Fibroblast of skin of right quadriceps (primary cell): Measurements from ENCODE around the gene PARVA.
A peak's percentile ranks its signal among the peaks of the same experiment; 100 is the strongest.
"Not testable (repeated sequence)": the region's sequence is repeated elsewhere in the genome, so short reads cannot be mapped to it uniquely, and the experiment has no call there.

ENCODE experiments used
- DNase-seq: peaks from one replicate; pipeline ENCODE4 v3.0.0-alpha.2; 2013

The PARVA gene, protein sequence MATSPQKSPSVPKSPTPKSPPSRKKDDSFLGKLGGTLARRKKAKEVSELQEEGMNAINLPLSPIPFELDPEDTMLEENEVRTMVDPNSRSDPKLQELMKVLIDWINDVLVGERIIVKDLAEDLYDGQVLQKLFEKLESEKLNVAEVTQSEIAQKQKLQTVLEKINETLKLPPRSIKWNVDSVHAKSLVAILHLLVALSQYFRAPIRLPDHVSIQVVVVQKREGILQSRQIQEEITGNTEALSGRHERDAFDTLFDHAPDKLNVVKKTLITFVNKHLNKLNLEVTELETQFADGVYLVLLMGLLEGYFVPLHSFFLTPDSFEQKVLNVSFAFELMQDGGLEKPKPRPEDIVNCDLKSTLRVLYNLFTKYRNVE

DNA sequence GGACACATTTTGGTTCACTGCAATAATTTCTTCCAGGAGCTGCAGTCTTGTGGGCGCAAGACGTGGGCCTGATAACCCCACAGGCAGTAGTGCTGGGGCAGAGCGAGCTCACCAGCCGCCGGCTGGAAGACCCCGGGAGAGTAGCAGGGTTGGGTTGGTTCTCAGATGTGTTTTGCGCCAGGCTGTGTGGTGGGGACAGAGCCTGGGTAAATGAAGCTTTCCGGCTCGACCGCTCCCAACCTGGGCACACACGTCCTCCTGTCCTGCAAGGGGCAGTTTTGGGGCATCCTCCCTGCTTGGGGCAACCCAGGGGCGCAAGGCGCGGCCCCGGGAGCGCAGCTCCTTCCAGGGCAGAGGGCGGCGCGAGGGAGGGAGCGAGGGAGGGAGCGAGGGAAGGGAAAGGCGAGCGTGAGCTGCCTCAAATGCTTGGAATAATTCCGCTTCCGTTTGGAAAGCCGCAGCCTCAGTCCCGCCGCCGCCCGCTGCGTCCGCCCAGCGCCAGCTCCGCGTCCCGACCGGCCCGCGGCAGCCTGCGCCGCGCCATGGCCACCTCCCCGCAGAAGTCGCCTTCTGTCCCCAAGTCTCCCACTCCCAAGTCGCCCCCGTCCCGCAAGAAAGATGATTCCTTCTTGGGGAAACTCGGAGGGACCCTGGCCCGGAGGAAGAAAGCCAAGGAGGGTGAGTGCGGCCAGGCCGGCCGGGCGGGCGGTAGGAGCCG lies at the start of gene PARVA:
TSS of gene PARVA (plus strand) at position 466 of the 718 bp plus-strand sequence. CDS start at position 543, 77 bp downstream.
- peak; percentile 88 for DNase-seq

DNA sequence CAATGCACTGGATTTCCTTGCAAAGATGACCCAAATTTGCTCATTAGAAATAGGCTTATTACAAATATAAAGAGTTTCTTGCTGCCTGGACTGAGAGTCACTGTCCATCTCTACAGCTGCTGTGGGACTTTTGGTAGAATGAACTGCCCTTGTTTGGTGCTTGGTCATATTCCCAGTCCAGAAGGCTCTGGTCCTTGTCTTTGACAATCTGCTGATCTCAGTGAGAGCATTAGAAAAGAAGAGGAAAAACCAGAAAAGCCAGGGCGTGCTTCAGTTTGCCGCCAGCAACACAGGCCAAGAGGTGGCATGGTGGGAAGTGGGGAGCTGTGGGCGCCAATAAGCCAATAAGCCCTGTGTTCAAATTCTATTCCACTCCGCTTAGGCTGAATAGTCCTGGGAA lies 48.2 kb upstream of the PARVA start:
- DNase-seq: no peak

DNA sequence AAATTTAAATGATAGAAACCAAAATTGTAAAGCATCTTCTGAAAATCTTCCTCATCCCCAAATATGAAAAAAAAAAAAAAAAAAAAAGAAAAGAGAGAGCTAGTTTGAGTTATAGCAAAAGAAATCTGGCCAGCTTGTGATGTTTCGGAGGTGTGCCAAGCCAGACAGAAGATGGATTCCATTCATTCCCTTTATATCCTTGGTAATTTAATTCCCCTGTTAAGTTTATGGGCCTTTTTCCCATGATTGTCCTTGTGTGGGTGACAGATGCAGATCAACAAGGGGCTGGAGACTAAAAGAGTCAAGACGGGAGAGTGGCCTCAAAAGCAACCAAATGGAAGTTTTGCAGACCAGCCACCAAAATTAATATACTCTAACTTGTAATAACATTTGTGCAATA lies 47.6 kb upstream of the PARVA start:
- DNase-seq: peak; percentile 17

DNA sequence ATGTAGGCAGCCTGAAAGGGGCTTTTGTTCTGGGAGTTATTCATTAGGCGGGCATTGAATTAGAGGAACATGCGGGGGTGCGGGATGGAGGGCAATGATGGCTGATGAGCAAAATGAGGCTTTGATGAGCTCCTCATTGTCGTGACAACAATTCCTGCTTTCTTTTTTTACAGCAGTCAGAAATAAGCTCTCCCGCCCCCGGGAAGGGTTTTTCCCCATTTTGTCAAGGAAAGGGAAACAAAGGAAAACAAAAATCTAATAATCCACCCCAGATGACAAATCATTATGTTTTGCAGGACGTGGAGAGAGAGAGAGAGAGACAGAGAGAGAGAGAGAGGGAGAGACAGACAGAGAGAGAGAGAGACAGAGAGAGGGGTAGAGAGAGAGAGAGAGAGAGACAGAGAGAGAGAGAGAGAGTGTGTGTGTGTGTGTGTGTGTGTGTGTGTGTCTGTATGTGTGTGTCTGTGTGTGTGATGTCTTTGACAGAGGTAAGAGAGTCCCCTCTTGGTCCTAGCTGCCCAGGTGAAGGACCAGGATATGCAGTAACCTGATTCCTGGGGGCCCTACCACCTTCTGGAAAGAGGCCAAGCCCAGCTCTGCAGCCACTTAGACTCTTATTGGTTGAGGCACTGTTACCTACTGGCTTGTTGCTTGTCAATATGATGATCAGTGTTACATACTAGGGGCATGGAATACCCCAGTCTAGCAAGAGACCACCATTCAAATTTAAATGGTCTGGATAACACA lies 46.7 kb upstream of the PARVA start:
- peak; percentile 12 for DNase-seq

DNA sequence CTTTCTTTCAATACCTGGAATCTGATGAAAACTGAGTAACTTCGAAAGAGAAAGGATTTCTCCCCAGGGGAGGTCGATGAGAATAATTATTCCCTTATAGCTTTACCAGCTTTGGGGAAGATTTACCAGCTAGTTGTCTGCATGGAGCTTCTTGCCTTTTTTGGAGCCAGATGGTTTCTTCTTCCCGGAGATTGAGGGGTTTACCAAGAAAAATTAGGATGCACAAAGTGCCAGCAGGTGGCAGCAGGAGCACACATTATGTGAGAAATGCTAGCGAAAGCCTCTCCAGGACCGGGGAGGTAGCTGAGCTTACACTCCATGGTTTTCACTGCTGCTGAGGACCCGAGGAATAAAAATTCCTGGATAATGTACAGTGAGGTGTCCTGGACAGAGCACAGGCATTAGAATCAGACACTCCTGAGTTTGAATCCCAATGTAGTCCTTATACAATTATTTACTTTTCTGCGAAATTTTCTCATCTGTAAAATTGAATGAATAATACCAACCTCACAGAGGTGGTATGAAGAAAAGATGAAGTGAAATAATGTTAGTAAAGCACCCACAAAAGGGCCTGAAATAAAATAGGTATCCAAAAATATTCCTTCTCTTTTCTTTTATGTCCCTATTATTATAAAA lies 46.0 kb upstream of the PARVA start:
- peak; percentile 89 for DNase-seq

DNA sequence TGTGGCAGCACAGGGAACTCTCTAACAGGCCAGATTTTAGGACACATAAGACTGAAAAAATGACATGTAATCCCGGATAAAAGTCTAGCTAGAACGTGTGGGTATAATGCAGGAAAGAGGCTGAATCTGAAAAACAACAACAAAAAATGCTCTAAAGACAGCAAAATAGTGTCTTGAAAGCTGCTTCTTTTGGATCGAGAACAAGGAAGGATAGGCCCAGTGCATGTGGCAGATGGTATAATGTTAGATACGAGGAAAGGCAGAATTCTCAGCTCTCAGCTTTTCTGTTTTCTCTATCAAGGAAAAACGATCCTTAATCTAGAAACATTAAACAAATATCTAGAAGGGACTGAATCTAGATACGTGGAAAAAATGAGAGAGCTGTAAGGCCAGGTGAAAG lies 33.8 kb upstream of the PARVA start:
- no peak for DNase-seq

DNA sequence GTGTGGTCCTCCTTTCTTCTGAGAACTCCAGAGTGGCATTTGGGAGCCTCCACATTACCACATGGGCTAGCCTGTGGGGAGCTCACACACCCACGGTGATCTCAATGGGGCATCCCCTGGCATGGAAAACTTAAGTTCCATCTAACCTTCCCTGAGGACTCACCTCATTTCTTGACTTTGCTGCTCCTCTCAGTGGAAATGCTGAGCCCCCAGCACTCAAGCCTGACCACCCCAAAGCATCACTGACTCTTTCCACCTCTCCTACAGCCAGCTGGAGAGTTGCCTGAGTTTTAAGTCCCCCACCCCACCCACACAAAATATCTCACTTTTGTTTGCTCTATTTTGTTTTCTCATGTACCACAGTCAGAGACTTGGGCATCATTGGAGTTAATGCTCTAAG lies 23.8 kb upstream of the PARVA start:
- no peak for DNase-seq

DNA sequence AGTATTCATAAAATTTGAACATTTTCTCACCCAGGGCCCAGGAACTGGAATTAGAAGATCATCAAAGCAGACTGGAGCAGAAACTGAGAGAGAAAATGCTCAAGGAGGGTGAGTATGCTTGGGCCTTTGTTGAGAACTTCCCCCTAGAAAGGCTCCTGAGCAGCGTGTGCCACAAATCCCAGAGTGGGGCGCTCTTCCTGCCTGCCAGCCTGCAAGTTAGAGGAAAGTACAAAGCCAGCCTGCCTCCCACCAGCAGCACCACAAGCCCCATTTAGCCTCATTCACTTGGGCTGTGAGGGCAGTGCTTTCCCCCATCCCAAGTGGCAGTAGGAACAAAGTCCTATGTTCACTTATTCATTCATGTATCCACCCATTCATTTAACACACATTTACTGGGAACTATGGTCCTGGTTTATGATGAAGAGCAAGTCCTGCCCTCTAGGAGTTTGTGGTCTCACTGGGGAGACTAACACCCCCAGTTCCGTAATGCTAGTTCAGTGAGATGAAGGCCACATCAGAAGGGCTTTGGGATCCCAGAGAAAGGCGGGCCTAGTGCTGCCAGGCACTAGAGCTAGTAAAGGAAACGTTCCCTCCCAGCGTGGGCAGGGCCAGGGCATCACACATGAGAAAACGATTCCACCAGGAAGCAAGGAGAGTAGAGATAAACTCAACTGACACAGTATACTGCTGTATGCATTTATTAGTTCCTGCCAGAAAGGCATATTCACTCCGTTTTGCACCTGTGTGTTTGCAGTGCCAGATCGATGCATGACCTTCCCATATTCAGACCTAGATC lies 22.4 kb upstream of the PARVA start:
- DNase-seq: no peak

DNA sequence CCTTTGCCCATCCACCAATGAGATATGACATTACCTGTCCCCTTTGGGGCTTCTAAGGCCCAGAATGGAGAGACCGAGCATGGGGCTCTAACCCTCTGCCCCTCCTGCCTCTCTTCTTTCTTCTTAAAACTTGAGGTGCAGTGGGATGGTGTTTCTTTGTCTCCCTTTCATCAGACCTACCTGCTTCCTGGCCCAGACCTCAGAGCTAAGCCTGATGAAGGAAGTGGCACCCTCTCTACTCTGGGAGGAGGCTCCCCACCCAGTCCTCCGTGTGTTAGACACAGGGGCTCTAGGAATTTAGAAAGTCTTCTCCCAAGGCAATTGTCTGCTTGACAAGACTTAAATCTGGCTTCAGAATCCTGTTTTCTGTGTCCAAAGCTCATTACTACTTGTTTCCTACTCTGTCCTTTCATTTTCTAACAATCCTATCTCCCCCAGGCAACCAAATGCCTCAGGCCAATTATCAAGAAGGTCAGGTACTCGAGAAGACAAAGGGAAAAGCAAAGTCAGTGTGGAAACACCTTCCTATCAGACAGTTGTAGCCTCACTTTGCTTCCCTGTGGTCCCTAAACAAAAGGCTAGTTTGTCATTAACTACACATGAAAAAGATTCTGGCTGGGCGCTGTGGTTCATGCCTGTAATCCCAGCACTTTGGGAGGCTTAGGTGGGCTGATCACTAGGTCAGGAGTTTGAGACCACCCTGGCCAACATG lies 20.3 kb upstream of the PARVA start:
- no peak for DNase-seq

DNA sequence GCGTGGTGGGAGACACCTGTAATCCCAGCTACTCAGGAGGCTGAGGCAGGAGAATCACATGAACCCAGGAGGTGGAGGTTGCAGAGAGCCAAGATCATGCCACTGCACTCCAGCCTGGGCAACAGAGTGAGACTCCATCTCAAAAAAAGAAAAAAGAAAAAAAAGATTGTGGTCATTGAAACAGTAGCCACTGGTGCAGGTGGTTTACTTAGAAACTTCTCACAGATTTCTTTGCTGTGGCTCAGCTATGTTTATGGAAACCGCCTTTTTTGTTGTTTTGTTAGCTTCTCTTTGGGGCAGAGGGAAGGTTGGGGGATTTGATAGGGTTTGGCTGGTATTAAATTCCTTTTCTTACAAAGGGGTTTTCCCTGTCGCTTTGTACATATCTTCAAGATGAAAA lies 19.7 kb upstream of the PARVA start:
- DNase-seq: not testable (repeated sequence)

DNA sequence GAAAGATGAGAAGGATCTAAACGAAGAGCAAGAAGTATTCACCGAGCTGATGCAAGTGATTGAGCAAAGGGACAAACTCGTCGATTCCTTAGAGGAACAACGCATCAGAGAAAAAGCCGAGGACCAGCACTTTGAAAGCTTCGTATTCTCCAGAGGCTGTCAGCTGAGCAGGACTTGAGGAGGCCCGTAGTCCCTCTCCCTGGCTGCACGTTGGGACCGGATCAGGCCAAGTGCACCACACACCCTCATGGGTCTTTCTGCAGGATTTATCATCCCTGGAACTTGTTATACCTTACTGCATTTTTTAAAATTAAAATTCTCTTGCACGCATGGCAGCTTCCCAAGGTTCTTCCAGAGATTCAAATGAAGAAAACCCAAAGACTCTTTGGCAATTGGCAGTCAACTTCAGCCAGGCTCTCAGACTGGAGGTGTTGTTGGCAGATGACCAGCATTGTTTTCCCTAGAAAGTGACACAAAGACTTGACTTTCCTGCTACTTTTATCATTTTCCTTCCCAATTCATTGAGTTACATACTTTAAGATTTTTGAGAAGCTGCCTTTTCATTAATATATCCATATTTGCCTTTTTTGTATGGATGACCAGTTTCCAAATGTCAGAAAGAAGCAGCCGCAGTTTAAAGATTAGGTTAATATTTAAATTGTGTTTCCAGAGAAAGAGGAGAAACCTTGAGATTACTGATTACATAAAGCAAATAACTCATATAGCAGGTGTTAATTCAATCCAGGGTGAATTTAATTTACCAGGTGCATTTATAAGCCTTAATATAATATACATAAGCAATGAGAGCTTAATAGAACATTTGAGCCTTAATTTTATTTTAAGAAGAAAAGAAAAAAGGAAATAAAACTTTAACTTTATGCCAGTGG lies 18.8 kb upstream of the PARVA start:
- DNase-seq: no peak

DNA sequence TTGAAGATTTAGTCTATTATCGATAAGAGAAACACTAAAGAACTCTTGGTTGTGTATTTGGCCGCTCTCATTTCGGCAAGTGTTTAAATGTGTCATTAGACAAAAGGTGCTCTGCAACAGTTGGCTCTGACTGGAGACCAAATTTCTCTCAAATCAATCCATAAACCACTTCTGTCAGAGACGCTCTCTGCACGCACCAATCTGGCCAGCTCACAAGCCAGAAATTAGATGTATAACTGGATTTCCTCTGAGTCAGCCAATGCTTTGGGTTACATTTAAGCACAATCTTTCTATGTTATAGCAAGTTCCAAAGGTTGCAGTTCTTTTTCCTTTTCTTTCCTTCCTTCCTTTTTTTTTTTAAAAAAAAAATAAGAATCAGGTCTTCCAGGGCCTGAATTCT lies 17.6 kb upstream of the PARVA start:
- peak; percentile 76 for DNase-seq

DNA sequence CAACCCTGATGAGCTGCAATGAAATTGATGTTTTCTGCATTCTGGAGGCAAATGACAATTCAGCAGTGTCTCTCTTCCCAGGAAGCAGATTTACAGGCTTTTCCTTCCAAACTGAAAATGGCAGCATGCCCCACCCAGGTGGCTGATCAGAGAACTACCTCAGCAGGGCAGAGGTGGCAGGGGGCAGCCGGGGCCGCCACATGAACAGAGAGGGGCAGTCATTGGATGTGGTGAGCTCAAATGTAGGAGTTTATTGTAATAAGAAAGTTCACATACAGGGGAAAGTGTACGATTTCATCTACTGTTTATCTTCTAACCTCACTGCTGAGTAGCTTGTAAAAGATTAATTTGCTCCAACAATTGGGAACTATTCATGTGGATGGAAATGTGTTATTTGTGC lies 15.7 kb upstream of the PARVA start:
- no peak for DNase-seq

DNA sequence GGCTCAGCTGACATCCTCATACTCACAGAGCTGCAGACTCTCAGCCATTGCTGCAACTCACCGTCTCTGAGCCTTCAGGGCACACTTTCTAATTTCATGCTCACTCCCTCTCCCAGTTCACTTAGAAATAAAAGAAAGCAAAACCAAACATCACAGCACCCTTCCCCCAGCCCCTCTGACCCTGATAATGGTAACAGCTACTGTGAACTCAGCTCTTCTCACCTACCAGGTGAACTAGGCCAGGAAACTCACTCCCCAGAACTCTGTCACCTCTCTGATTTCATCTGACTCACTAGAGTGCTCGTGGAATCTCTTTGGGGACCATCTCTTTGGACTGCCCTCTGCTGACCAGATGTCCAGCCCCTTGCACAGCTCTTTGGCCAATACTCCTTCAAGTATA lies 14.5 kb upstream of the PARVA start:
- no peak for DNase-seq

DNA sequence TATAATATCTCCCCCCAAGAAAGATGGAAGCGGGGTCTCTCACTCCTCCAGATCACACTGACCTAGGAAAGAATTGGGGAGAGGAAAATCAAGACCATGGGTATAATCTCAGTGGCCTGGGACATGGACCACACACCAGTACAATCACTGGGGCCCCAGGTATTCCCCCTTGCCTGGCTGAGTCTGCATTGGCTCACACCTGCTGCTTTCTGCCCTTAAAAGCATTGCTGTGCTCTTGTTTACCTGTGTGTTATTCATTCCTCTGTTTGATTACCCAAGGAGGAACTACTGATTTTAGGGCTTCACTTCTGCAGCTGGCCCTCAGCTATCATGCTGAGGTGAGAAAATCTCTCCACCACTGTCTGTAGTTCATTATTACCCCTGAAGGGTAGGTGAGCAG lies 14.0 kb upstream of the PARVA start:
- DNase-seq: no peak

DNA sequence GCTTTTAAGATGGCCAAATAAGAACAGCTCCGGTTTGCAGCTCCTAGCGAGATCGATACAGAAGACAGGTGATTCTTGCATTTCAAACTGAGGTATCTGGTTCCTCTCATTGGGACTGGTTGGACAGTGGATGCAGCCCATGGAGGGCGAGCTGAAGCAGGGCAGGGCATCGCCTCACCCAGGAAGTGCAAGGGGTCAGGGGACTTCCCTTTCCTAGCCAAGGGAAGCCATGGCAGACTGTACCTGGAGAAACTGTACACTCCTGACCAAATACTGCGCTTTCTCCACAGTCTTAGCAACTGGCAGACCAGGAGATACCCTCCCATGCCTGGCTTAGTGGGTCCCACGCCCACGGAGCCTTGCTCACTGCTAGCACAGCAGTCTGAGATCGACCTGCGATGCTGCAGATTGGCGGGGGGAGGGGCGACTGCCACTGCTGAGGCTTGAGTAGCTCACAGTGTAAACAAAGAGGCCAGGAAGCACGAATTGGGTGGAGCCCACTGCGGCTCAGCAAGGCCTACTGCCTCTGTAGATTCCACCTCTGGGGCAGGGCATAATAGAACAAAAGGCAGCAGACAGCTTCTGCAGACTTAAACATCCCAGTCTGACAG lies 11.3 kb upstream of the PARVA start:
- peak; percentile 52 for DNase-seq

DNA sequence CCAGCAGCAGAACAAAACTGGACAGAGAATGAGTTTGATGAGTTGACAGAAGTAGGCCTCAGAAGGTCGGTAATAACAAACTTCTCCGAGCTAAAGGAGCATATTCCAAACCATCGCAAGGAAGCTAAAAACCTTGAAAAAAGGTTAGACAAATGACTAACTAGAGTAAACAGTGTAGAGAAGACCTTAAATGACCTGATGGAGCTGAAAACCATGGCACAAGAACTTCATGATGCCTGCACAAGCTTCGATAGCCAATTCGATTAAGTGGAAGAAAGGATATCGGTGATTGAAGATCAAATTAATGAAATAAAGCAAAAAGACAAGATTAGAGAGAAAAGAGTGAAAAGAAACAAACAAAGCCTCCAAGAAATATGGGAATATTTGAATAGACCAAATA lies 10.3 kb upstream of the PARVA start:
- DNase-seq: not testable (repeated sequence)

DNA sequence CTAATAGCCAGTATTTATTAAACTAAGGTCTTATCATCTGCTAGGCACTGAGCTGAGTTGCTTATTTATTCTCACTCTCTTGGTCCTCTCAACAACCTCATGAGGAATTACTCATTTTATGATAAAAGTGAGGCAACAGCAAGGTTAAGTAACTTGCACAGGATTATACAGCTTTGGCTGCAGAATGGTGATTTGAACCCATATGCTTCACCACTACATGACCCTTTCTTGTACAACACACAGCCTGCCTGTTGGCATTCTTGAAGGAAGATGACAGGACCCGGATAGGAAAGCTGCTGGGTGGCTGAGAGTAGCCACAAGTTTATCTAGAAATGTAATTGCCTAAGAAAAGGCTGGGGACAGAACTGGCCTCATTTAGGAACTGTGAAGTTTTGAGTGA lies 5.3 kb upstream of the PARVA start:
- DNase-seq: no peak

DNA sequence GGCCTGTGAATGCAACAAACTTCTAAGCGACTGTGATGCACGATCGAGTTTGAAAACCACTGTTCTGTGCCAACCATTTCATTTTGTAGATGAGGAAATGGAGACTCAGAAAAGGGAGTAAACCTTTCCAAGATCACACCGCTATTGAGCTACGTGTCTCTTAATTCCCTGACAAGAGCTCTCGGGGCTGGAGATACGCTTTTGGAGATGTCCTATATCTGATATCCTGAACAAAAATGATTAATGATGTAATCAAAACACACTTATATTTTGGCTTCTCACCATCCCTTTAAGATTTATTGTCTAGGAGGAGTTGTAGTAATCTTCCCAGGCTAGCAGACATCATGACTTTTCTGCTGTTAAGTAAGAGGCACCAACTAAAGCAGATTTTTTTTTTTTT lies 1.7 kb upstream of the PARVA start:
- no peak for DNase-seq
